HS-27A (cell line): ENCODE data around the gene MAST3.

Source experiments
- DNase-seq: peaks from one replicate; pipeline ENCODE4 v3.0.0-alpha.2; 2012; ENCODE audit warnings: low read depth, missing footprints

The MAST3 gene

DNA sequence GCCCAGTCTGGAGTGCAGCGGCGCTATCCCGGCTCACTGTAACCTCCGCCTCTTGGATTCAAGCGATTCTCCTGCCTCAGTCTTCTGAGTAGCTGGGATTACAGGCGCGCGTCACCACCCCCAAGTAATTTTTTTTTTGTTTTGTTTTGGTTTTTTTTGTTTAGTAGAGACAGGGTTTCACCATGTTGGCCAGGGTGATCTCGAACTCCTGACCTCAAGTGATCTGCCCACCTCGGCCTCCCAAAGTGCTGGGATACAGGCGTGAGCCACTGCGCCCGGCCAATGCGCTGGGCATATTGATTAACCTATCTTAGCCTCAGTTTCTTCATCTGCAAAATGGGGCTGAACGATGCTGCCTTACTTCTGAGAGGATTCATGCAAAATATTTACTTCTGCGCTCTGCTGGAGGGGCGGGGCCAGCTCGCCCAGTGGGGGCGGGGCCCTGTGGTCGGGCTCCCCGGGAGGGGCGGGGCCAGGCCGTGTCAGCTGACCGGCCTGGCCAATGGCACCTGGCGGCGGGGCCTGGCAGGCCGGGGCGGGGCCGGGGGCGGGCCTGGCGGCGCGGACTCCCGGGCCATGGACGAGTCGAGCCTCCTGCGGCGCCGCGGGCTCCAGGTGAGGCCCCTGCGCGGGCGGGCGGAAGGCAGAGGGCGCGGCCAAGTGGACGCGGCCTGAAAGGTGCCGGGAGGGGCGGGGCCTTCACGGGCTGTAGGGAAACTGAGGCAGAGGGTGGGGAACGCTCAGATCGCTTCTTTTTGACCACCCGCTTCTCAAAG is at the start of gene MAST3:
MAST3 (plus strand) TSS at position 562 of the 776 bp plus-strand sequence; CDS start at position 577, 15 bp downstream.
- no peak for DNase-seq

DNA sequence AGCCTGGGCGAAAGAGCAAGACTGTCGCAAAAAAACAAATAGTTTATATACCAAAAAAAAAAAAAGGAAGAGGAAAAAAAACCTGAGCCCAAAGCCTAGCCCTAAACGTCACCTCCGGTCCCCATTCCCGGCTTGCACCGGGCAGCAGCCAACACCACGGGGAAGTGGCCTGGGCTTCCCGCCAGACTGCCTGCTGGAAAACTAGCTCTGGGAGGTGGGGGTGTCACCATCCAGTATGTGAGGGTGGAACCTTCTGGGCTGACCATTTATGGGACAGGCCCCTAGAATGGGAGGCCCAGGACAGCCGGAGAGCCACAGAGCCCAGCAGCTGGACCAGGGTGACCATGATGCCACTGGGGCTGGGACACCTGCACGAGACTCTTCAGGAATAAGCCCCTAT is 48.2 kb upstream of the MAST3 start:
- no peak for DNase-seq

DNA sequence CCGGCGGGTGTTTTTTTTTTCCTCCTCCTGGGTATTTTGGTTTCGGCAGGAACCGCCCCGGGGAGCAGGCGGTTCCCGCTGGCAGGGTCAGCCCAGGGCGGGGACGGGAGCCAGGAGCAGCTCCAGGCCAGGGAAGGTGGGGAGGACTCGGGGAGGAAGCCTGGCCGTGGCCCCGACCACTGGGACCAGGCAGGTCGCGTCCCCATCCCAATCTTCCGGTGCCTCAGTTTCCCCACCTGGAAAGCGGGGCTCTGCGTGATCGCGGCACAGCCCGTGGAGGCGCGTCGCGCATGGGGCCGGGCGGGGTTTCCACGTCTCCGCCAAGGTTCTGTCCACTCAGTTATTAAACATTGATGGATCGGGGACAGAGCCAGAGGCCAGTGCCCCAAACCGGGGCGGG is 45.7 kb upstream of the MAST3 start:
- no peak for DNase-seq

DNA sequence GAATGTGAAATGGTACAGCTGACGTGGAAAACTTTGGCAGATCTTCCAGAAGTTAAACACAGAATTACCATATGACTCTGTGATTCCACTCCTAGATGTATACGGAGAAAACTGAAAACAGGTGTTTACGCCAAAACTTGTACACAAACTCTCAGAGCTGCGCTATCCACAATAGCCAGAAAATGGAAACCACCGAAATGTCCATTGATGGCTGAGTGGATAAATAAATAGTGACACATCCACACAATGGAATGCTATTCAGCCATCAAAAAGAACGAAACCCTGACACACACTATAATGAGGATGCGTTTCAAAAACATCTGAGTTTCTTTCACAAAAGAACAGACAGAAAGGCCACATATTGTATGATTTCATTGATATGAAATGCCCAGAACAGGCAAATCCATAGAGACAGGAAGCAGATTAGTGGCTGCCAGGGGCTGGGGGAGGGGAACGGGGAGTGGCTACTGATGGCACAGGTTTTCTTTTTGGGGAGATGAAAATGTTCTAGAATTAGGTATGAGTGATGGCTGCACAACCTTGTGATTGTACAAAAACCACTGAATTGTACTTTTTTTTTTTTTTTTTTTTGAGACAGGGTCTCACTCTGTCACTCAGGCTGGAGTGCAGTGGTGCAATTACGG is 43.9 kb upstream of the MAST3 start:
- no peak for DNase-seq

DNA sequence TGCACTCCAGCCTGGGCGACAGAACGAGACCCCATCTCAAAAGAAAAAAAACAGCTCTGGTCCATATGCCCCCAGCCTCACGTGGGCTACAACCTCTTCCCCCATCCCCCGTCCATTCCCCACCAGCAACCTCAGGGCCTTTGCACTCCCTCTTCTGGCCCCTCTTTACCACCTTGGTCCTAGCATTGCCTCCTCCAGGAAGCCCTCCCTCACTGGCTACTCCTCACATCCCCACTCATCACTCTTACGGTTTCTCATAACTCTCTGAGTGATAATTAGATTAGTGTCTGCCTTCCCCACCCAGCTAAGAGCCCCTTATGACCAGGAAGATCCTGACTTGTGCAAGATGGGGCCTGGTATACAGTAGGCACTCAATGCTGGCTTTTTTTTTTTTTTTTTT is 41.6 kb upstream of the MAST3 start:
- DNase-seq: no peak

DNA sequence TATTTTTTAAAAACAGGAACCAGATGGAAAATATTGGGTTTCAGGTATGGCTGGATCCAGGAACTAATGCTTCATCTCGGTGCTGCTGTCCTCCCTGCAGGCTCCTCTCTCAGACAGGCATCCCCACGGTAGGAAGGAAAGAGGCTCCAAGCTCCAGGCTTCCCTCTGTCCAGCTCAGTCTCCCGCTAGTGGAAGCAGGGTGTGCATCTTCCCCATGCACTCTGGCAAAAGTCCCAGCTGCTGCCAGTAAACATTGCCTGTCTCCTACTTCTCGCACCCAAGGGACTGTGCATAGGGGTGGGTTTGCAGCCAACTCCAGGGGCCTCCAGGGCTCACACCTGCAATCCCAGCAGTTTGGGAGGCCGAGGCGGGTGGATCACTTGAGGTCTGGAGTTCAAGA is 40.0 kb upstream of the MAST3 start:
- no peak for DNase-seq

DNA sequence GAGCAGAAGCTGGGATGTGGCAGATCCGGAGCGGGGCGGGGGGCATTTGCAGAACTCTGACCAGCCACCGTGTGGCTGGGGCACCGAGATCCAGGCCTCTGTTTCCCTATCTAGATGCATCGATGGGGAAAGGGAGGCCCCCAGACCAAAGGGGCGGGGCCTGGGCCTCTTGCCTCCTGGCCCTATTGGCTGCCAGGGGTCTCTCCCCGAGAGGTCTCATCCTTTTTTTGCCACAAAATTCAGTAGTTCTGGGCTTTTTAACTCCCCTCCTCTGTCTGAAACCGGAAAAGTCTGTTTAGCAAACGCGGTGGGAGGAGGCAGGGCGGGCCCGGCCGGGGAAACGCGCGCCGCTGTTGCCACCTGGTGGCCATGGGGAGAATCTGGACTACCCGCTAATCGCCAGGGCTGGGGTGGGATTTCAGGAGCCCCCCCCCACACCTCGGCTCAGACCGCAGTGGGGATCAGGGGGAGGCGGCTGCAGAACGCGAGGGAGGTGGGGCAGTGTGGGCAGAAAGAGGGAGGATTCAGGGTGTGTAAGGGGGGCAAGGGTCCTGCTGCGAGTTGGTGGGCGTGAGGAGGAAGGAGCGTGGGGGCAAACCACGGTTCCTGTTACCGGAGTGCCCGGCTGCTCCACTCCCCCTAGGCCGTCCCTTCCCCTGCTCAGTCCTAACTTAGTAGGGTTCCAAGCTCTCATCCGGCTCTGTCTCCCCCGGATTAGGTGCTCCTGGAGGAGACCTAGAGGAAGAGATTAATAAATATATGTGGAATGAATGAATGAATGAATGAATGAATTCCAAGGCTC is 39.2 kb upstream of the MAST3 start:
- no peak for DNase-seq

DNA sequence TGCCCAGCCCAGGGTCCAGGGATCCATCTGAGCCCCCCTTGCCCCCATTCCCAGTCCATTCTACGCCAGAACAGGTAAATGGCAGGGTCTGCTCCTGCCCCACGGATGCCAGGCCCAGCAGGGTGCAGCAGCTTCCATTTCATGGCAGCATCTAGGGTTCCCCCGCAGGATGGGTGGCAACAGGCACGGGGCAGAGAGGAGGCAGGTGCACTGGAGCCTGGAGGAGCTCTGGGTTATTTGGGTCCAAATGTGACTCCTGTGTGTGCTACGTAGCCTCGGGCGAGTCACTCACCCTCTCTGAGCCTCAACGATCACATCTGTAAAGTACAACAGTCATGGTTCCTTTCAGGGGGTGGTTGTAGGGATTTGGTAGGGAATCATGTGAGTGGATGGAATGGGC is 38.3 kb upstream of the MAST3 start:
- DNase-seq: no peak

DNA sequence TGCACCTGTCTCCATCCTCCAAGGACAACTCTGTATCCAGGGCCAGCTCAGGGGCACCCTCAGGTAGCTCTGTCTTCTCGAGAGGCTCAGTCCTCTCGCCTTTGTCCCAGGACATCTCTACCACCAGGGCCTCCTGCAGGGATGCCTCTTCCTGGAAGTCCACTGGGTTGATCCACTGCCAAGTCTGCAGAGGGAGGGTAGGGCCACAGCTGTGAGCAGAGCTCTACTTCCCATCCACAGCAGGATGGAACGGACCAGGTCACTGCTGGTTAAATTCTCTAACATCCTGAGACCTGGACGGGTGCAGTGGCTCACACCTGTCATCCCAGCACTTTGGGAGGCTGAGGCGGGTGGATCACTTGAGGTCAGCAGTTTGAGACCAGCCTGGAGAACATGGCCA is 37.7 kb upstream of the MAST3 start:
- DNase-seq: no peak

DNA sequence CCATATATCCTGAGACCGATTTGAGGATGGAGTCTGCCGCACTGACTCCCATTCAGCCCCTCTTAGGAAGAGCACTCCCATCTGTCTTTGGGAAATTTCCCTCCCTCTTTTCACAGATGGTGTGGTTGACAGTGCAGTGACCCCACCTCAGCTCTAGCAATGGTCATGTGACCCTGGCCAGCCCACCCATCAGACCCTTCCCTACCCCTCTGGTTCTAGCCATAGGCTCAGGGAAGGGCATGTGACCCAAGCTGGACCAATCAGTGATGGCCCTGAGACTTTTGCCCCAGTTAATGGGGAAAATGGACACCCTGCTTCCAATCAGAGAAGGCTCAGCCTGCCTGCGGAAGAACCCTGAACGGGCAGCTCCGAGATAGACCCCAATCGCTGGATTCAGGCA is 37.1 kb upstream of the MAST3 start:
- DNase-seq: no peak

DNA sequence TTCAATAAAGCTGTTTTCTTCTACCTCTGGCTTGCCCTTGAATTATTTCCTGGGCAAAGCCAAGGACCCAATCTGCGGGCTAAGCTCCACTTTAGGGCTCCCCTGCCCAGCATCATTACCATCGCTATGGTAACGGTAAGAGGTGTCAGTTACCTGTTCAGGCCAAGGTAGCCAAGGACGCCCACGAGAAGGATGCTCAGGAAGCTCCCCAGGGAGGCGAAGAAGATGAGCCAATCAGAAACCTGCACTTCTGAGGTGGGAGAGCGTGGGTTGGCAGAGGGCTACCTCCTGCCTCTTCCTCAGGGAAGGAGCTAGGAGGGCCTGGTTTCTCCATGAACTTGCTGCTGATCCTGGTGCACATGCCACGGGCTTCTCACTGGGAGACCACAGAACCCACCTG is 35.5 kb upstream of the MAST3 start:
- no peak for DNase-seq

DNA sequence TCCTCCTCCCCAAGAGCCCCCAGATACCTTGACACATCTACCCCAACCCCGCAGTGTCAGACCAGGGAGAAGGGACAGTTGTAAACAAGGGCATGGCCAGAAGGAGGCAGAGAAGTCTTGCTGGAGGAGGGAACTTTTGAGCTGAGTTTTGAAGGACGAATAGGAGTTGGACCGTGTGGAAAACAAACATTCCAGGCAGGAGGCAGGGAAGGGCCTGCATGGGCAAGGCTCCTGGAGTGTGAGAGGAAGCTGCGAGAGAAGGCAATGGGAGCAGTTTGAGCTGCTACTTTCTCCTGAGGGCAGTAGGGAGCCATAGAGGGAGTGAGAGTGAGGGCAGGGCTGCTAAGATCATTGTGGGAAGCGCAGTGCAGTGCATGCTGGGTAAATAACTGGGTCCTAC is 34.1 kb upstream of the MAST3 start:
- no peak for DNase-seq

DNA sequence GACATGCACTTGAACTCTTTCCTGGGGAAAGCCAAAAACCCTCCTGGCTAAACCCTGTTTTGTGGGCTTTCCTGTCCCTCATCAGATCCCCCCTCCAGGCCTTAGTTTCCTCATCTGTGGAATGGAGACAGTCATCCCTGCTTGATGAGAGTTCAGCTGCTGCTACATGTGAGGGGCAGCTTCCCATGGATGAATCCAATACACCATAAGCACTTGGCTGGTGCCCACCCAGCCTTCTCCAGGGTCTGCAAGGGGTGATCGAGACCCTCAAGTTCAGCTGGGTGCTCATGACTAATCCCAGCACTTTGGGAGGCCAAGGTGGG is 32.4 kb upstream of the MAST3 start:
- DNase-seq: no peak

DNA sequence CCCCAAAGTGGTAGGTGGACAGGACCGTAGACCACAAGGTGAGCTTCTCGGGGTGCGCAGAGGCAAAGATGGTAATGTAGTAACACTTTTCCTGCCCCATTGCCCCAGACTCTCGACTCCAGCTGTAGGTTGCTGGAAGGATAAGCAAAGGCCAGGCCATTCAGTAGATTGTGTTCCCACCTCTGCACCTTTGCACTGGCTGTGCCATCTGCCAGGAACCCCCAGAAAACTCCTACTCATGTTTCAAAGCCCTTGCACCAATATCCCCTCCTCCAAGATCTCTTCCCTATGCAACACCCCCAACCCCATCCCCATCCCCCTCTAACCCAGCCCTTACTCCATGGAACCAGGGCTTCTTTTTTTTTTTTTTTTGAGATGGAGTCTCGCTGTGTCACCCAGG is 29.2 kb upstream of the MAST3 start:
- DNase-seq: no peak

DNA sequence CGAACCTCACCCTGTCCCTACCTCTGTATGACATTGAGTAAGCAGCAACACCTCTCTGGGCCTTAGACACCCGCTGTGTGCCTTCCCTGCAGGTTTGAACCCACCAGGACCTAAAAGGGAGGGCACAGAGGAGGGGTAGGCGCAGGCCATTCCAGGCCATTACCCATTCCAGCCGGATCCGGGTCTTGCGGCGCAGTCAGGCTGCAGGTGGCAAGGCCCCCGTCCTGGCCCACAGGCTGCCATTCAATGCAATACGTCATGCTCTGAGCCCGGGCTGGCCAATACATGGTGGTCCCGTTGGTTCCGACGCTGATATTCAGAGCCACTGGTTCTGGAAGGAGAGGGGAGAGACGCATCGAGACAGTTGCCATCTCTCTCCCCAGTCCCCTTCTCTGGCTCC is 28.2 kb upstream of the MAST3 start:
- DNase-seq: no peak

DNA sequence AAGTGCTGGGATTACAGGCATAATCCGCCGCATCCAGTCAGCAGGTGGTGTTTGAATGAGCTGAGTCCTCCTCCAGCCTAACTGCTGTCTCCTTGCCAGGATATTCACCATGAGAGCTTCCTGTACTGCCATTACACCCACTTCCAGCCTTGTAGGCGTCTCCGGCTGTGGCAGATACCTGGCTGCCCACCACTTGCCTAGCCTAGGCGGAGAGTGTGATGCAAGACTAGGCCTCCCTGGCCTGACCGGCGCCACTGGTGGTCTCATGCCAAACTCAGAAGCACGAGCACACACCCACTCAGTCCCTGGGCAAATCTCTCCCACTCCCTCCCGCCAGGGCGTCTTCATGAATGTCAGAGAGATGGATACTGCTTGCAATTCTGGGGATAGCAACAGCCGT is 27.4 kb upstream of the MAST3 start:
- no peak for DNase-seq

DNA sequence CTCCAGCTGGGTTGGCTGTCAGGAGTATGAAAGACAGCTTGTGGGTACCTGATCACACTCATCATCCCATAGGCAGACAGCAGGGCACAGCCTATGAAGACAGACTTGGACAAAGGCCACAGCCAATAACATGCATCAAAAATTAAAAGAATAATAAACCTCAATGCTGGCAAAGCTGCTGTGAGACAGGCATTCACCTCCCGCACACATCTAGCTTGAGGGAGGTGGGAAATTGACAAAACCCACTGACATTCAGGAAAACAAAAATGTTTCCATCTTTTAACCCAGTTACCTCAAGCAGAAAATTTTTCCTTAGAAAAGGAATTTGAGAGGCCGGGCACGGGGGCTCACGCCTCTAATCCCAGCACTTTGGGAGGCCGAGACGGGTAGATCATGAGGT is 25.2 kb upstream of the MAST3 start:
- DNase-seq: no peak

DNA sequence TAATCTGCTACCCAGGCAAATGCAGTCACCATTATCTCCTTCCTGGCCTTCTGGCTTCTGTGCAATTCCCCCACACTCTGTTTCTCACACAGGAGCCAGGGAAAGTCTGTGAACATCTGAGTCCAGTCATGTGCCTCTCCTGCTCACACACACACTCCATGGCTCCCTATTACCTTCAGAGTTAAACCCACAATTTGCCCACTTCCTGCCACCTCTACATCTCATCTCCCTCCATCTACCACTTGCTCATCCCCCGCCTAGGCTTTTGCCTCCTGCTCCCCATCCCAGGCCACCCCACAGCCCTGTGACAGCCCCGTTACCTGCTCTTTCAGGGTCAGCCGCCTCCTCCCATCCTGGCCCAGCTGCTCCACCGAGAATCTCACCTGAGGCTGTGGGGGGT is 24.4 kb upstream of the MAST3 start:
- no peak for DNase-seq

DNA sequence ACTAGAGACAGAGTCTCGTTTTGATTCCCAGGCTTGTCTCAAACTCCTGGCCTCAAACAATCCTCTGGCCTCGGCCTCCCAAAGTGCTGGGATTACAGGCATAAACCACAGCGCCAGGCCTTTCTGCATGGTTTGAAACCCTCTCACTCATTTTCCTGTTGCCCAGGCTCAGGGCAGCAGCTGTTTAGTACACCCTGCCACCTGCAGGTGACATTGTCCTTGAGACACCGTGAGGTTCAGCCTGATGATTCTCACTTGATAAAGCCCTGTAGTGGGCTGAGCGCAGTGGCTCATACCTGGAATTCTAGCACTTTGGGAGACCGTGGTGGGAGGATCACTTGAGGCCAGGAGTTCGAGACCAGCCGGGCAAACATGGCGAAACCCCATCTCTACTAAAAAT is 23.4 kb upstream of the MAST3 start:
- no peak for DNase-seq

DNA sequence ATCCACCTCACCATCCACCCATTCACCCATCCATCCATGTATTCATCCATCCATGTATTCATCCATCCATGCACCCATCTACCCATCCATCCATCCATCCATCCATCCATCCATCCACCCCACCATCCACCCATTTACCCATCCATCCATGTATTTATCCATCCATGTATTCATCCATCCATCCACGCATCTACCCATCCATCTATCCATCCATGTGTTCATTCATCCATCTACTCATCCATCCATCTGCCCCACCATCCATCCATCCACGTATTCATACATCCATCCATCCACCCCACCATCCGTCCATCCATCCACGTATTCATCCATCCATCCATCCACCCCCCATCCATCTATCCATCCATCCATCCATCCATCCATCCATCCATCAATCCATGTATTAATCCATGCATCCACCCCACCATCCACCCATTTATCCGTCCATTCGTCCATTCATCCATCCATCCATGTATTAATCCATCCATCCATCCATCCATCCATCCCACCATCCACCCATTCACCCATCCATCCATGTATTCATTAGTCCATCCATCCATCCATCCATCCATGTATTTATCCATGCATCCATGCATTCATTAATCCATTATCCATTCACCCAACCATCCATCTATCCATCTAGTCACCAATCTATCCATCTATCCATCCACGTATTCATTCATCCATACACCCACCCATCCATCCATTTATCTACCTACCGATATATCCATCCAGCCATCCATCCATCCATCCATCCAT is 13.5 kb upstream of the MAST3 start:
- no peak for DNase-seq

DNA sequence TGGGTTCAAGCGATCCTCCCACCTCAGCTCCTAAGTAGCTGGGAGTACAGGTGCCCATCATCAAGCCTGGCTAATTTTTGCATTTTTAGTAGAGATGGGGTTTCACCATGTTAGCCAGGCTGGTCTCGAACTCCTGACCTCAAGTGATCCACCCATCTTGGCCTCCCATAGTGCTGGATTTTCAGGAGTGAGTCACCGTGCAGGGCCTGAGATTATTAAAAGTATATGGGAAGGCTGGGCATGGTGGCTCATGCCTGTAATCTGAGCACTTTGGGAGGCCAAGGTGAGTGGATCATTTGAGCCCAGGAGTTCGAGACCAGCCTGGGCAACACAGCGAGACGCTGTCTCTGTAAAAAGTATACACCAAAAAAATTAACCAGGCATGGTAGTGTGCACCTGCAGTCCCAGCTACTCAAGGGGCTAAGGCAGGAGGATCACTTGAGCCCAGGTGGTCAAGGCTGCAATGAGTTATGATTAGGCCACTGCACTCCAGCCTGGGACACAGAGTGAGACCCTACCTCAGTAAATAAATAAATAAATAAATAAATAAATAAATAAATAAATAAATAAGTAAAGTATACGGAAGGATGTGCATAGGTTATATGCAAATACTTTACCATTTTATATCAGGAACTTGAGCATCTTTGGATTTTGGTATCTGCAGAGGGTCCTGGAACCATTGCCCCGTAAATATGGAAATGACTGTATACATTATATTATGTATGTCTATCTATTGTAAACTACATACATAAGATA is 11.7 kb upstream of the MAST3 start:
- no peak for DNase-seq

DNA sequence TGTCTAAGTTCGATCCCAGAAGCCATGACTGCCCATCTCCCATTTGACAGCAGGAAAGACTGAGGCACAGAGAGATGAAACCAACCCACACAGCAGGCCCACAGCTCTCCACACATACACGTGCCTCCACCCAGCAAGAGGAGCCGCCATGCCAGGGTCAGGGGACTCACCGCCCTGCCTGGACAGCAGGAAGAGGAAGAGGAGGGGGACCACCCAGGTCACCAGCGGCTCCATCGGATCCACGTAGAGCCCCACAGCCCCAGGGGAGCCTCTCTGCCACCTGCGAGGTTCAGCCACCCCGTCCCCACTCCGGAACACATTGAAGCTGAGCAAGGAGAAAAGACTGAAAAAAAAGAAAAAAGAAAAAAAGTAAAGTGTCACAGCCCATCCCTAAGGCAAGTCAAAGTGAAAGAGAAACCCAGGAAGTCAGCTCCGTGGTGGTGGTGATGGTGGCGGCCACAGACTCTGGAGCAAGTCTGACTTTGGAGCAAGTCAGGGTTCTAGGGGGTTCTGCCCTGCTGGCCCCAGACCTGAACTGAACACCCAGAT is 10.9 kb upstream of the MAST3 start, which contains the start of gene IL12RB1:
IL12RB1 (minus strand) TSS at position 345 of the 549 bp plus-strand sequence; CDS start at position 234, 111 bp downstream.
- no peak for DNase-seq
